Ovary (tissue), 9 donors: ENCODE data around the gene GALNT10. TPM values are rescaled to one million over a fixed set of nuclear protein-coding genes. Genes with fewer than 3 reads are reported as not detected.

Source experiments
- DNase-seq, 5 donors: peaks; one replicate each; pipeline ENCODE4 v3.0.0-alpha.2; 2019 to 2020
- H3K27ac ChIP-seq, 2 donors: fragments of 200-600 bp; one replicate each; pipeline versions ENCODE4 v1.5.1 to v1.8.0; 2019 to 2022
- H3K27me3 ChIP-seq: fragments of 200-600 bp; one replicate; pipeline ENCODE4 v1.8.0; 2022
- H3K36me3 ChIP-seq: fragments of 200-600 bp; sonication (generic); one replicate; pipeline ENCODE4 v1.5.1; 2019
- H3K4me1 ChIP-seq: one replicate; pipeline ENCODE4 v1.8.1; 2013; ENCODE audit warnings: mild to moderate bottlenecking, moderate library complexity; ENCODE audit not compliant: insufficient read depth
- H3K4me3 ChIP-seq: fragments of 200-600 bp; sonication (generic); one replicate; pipeline ENCODE4 v1.5.1; 2017
- H3K9me3 ChIP-seq, 2 donors: fragments of 200-600 bp in 1 of 2; sonication (generic) in 1 of 2; one replicate each; pipeline versions ENCODE4 v1.5.1 to v1.8.1; 2013 to 2019; ENCODE audit warnings: mild to moderate bottlenecking in 1 of 2, moderate library complexity in 1 of 2
- EP300 ChIP-seq: sonication (generic); formaldehyde crosslinking; IDR thresholded peaks from one replicate; pipeline ENCODE4 v1.6.1; 2017; ENCODE audit warnings: antibody characterized with exemption
- POLR2A ChIP-seq: fragments of 450-650 bp; IDR thresholded peaks from one replicate; pipeline ENCODE4 v1.6.1; 2017; ENCODE audit warnings: antibody characterized with exemption, mild to moderate bottlenecking, moderate library complexity
- WGBS, 3 donors: extraction: QIAGEN DNeasy Blood & Tissue Kit in 1 of 3; methylation state at CpG; one replicate each; pipeline versions ENCODE4 v1.1.5 to v1.1.7; 2013 to 2017; 5-methylcytosine and 5-hydroxymethylcytosine counted together
- intact Hi-C, 4 donors: fragments of 100-400 bp; cut with DNase I; formaldehyde crosslinking; loops; one replicate each; pipeline versions ENCODE4 v1.11.0 to v1.15.1; 2022 to 2023
- polyA plus RNA-seq, 2 donors: library from polyadenylated mRNA; stranded (reverse); fragments of 200-250 nt in 1 of 2; fragments of 350-450 nt in 1 of 2; fragmentation: Illumina TruSeq in 1 of 2; extraction: RNeasy Lipid Tissue Mini Kit (QIAGEN cat#74804) in 1 of 2; gene quantifications; one replicate each; pipeline ENCODE4 v1.2.3, GENCODE V29; 2013 to 2014
- total RNA-seq, 7 donors: library from RNA; depleted of rRNA in 2 of 7; stranded (reverse); fragments of >200 nt in 2 of 7; fragmentation: NEBNext Ultra II Directional in 3 of 7; extraction: Animal tissue kit (Norgen Biotek cat#: 25700) in 3 of 7; gene quantifications; one replicate each; pipeline versions ENCODE4 v1.1.0 to v1.2.4, GENCODE V29; 2016 to 2023
- TF ChIP-seq, protein P1 (sequence below), 3 donors: fragments of 450-650 bp in 2 of 3; fragments of 200-600 bp in 1 of 3; IDR thresholded peaks; one replicate each; pipeline versions ENCODE4 v1.5.1 to v1.8.0; 2016 to 2022; ENCODE audit warnings: antibody characterized with exemption in 3 of 3, mild to moderate bottlenecking in 1 of 3
- donor health status: DM: no; HTN: no; CAD: no; lungs with moderate emphysema.
- donor health status: DM: no; HTN: no; CAD: no.
- donor health status: Bipolar disorder and iron deficiency.
- donor health status: DM: yes; HTN: yes; CAD: no.
- donor health status: DM: no; HTN: no; CAD: no.
- donor health status: DM: yes; HTN: yes; CAD: no.

Gene GALNT10
- total and polyA plus RNA-seq, 9 donors = 34.5 to 206 (median 88.7) TPM

DNA sequence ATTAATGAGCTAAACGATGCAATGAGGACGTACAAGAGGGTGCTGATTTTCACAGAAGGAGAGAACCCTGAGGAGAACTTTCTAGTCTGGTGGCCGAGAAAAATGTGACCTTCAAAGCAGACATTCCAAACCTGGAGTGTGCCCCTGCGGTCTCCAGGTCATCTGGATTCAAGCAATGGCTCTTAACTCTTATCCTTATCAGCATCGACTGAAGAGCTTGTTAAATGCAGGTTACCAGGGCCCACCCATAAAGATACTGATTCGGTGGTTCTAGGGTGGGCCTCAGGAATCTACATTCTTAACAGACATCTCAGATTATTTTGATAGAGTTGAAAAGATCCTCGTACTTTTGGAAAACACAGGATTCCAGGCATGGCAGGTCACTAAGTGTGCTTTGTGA, 151.7 kb downstream of the GALNT10 start:
- H3K4me3 ChIP-seq = no peak overlapping the region
- H3K27me3 ChIP-seq = no peaks in the 10 kb centered on the region
- TF ChIP-seq POLR2A (no peak), EP300 (no peak)
- TF ChIP-seq, protein P1, sequence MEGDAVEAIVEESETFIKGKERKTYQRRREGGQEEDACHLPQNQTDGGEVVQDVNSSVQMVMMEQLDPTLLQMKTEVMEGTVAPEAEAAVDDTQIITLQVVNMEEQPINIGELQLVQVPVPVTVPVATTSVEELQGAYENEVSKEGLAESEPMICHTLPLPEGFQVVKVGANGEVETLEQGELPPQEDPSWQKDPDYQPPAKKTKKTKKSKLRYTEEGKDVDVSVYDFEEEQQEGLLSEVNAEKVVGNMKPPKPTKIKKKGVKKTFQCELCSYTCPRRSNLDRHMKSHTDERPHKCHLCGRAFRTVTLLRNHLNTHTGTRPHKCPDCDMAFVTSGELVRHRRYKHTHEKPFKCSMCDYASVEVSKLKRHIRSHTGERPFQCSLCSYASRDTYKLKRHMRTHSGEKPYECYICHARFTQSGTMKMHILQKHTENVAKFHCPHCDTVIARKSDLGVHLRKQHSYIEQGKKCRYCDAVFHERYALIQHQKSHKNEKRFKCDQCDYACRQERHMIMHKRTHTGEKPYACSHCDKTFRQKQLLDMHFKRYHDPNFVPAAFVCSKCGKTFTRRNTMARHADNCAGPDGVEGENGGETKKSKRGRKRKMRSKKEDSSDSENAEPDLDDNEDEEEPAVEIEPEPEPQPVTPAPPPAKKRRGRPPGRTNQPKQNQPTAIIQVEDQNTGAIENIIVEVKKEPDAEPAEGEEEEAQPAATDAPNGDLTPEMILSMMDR (IDR thresholded peaks at IDR 0.05) = no peak
- H3K27ac ChIP-seq = no peak overlapping the region
- 82% methylated on average over 7 of the region's 7 CpGs for WGBS, 3 donors
- H3K36me3 ChIP-seq = no peaks in the 10 kb centered on the region
- H3K4me1 ChIP-seq = peaks cover 2% of the 10 kb centered on the region
- intact Hi-C loops = no loop called here
- no peak for DNase-seq
- no peaks in the 10 kb centered on the region for H3K9me3 ChIP-seq

DNA sequence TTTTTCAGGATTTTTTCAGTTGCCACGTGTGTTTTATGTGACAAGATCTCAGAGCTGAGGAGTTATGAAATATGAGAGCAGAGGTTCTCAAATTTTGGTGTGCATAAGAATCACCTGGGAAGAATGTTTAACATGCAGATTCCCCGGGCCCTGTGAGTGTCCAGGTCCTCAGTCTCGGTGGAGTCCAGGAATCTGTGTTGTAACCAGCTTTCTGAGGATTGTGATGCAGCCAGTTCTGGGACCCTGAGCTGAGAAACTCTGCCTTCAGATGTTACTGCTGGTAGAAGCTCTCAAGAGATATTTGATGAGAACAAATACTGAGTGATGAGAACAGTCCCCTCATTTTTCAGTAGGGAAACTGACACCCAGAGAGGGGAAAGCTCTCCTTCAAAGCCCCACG, 152.4 kb downstream of the GALNT10 start:
- peaks cover 2% of the 10 kb centered on the region for H3K4me1 ChIP-seq
- H3K27ac ChIP-seq = no peak overlapping the region
- WGBS, 3 donors = 76 to 80% (median 76%) methylated on average over 4 of the region's 4 CpGs
- no peak for DNase-seq
- H3K27me3 ChIP-seq = no peaks in the 10 kb centered on the region
- TF ChIP-seq POLR2A (no peak), EP300 (no peak)
- TF ChIP-seq, protein P1 (IDR thresholded peaks at IDR 0.05) = no peak
- H3K4me3 ChIP-seq = no peak overlapping the region
- H3K36me3 ChIP-seq = no peaks in the 10 kb centered on the region
- no peaks in the 10 kb centered on the region for H3K9me3 ChIP-seq
- intact Hi-C loops = no loop called here

DNA sequence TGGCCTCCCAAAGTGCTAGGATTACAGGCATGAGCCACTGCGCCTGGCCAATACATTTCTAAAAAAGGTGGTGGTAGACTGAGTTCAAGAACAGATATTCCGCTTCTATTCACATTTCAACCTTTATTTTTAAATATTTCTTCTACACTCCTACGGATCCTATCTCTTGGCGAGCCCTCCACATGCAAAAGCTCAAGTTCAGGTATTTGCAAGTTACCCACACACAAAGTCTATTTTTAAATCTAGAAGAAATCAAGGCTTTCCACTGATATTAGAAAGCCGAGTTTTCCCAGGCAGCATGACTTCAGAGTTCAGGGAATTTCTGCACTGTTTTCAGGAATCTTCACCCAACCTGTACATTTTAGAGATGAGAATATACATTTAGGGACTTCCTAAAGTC, 153.9 kb downstream of the GALNT10 start:
- TF ChIP-seq POLR2A = no peak
- TF ChIP-seq, protein P1 (IDR thresholded peaks at IDR 0.05) = no peak
- TF ChIP-seq EP300 = no peak
- intact Hi-C loops = no loop called here
- Histone ChIP-seq H3K27ac (no peak overlapping the region), H3K4me3 (no peak overlapping the region), H3K9me3 (no peaks in the 10 kb centered on the region), H3K27me3 (no peaks in the 10 kb centered on the region), H3K4me1 (peaks cover 2% of the 10 kb centered on the region), H3K36me3 (no peaks in the 10 kb centered on the region)
- DNase-seq = no peak
- 28 to 44% (median 38%) methylated on average over 5 of the region's 5 CpGs for WGBS, 3 donors

DNA sequence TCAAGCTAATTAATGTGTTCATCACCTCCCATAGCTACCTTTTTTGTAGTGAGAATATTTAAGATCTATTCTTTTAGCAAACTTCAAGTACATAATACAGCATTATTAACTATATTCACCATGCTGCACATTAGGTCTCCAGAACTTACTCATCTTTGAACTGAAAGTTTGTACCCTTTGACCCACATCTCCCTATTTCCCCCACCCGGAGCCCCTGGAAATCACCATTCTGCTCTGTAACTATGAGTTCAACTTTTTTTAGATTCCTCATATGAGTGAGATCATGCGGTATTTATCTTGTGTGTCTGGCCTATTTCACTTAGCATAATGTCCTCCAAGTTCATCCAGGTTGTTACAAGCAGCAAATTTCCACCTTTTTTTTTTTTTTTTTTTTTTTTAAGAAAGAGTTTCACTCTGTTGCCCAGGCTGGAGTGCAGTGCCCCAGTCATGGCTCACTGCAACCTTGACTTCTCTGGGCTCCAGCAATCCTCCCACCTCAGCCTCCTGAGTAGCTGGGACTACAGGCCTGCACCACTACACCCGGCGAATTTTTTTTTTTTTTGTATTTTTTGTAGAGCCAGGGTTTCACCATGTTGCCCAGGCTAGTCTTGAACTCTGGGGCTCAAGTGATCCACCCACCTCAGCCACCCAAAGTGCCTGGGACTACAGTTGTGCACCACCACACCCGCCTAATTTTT, 154.9 kb downstream of the GALNT10 start:
- H3K9me3 ChIP-seq = no peaks in the 10 kb centered on the region
- peaks cover 3% of the 10 kb centered on the region for H3K4me1 ChIP-seq
- H3K4me3 ChIP-seq = no peak overlapping the region
- no peaks in the 10 kb centered on the region for H3K36me3 ChIP-seq
- H3K27me3 ChIP-seq = no peaks in the 10 kb centered on the region
- intact Hi-C loops = no loop called here
- no peak overlapping the region for H3K27ac ChIP-seq
- 80 to 82% (median 81%) methylated on average over 5 of the region's 5 CpGs for WGBS, 3 donors
- TF ChIP-seq, protein P1 (IDR thresholded peaks at IDR 0.05) = no peak
- TF ChIP-seq POLR2A = no peak
- TF ChIP-seq EP300 = no peak
- DNase-seq = no peak
